ENCODE data around the gene ADAMTS13. TPM values are rescaled to one million over a fixed set of nuclear protein-coding genes. Genes with fewer than 3 reads are reported as not detected.
A peak's percentile ranks its signal among the peaks of the same experiment; 100 is the strongest.

ADAMTS13 gene
- total RNA-seq, 3 donors from 2014 or later (not counting 1 experiment from before 2014, with no cell fraction given): 2.3 to 3.0 (median 2.8) TPM

DNA sequence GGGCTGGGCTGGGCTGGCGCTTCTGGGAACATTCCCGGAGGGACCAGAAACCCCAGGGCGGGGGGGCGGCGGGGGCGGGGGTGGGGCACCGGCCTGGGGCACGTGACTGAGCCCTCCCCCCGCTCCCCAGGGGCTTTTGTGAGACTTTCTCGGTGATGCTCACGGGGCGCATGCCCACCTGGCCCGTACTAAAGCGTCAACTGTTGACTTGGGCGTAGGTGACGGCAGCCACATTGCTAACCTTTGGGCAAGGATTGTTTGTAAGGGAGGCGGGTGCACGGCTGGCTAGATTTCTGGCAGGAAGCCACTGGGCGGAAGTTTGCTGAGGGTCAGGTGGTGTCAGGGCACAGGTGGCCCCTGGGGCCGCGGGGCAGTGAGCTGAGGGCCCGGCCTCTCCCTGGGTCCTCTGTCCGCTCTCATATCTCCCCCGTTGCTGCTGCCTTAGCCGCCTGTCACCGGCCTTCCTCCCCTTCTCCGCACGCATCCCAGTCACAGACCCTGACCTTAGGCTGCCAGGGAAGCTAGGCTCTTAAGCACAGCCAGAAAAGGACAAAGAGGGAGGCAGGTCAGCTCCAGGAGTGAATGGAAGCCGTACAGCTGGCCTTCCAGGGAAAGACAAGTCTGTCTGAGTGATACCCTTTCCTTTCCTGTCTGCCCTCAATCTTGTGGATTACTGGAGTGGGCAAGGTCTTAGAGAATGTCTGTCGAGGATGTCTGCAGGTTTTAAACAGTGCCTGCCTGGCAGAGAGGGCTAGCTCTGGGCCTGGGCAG is 38.4 kb downstream of the ADAMTS13 start:
- Mint-ChIP-seq H3K4me3 (peak overlapping the region; percentile 78), H3K36me3 (no peaks in the 10 kb centered on the region), H3K9me3 (no peaks in the 10 kb centered on the region), H3K27ac (peak overlapping the region; percentile 92 to 97), H3K27me3 (ENCODE audit: low read depth in 2 of 2) (no peaks in the 10 kb centered on the region), H3K4me1 (peaks cover 0 to 14% of the 10 kb centered on the region in 2 donors)
- TF ChIP-seq, protein P1, sequence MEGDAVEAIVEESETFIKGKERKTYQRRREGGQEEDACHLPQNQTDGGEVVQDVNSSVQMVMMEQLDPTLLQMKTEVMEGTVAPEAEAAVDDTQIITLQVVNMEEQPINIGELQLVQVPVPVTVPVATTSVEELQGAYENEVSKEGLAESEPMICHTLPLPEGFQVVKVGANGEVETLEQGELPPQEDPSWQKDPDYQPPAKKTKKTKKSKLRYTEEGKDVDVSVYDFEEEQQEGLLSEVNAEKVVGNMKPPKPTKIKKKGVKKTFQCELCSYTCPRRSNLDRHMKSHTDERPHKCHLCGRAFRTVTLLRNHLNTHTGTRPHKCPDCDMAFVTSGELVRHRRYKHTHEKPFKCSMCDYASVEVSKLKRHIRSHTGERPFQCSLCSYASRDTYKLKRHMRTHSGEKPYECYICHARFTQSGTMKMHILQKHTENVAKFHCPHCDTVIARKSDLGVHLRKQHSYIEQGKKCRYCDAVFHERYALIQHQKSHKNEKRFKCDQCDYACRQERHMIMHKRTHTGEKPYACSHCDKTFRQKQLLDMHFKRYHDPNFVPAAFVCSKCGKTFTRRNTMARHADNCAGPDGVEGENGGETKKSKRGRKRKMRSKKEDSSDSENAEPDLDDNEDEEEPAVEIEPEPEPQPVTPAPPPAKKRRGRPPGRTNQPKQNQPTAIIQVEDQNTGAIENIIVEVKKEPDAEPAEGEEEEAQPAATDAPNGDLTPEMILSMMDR (IDR thresholded peaks at IDR 0.05): no peak
- WGBS (ENCODE audit: insufficient coverage): 26% methylated on average over 30 of the region's 30 CpGs
- ATAC-seq (peak; percentile 1 to 19 (median 11)), DNase-seq (peak in 1 of 2 donors; percentile 80)
- Histone ChIP-seq H3K27me3 (ENCODE audit: control insufficient read depth, insufficient read depth, low read length) (no peaks in the 10 kb centered on the region), H3K36me3 (ENCODE audit: control insufficient read depth, insufficient read depth, low read length) (no peaks in the 10 kb centered on the region), H3K9me3 (ENCODE audit: control insufficient read depth, insufficient read depth, low read length) (no peaks in the 10 kb centered on the region), H3K27ac (ENCODE audit: low read length) (peak overlapping the region; percentile 90), H3K4me1 (ENCODE audit: control insufficient read depth, insufficient read depth, low read length) (peaks cover 23% of the 10 kb centered on the region), H3K4me3 (ENCODE audit: low read length) (peak overlapping the region; percentile 81)
- intact Hi-C loops (cut with micrococcal nuclease): no loop called here

DNA sequence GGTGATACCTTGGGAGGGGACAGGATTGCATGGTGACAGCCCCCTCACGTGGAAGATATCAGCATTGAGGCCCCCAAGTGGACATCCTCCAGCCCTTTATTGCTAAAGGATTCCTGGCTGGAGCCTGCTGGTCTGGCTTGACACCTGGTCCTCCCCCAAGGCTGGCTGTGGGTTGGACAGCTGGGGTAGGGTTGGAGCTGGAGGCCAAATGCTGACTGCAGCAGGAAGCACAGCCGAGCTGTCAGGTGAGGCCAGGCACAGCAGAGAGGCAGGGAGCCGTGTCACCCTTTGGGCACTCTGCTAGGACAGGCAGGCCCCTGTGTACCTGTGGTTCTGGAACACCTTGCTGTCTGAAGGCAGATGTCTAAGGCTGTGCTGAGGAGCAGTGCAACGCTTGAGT is 39.8 kb downstream of the ADAMTS13 start:
- ATAC-seq (no peak), DNase-seq (no peak)
- 73% methylated on average over 4 of the region's 4 CpGs for WGBS (ENCODE audit: insufficient coverage)
- Mint-ChIP-seq H3K9me3 (no peaks in the 10 kb centered on the region), H3K27me3 (ENCODE audit: low read depth in 2 of 2) (no peaks in the 10 kb centered on the region), H3K36me3 (no peaks in the 10 kb centered on the region), H3K4me1 (peaks cover 0 to 14% of the 10 kb centered on the region in 2 donors), H3K4me3 (no peak overlapping the region), H3K27ac (no peak overlapping the region)
- TF ChIP-seq, protein P1 (IDR thresholded peaks at IDR 0.05): no peak
- Histone ChIP-seq H3K4me1 (ENCODE audit: control insufficient read depth, insufficient read depth, low read length) (peaks cover 23% of the 10 kb centered on the region), H3K4me3 (ENCODE audit: low read length) (no peak overlapping the region), H3K27me3 (ENCODE audit: control insufficient read depth, insufficient read depth, low read length) (no peaks in the 10 kb centered on the region), H3K36me3 (ENCODE audit: control insufficient read depth, insufficient read depth, low read length) (no peaks in the 10 kb centered on the region), H3K27ac (ENCODE audit: low read length) (no peak overlapping the region), H3K9me3 (ENCODE audit: control insufficient read depth, insufficient read depth, low read length) (no peaks in the 10 kb centered on the region)
- intact Hi-C loops (cut with micrococcal nuclease): no loop called here

DNA sequence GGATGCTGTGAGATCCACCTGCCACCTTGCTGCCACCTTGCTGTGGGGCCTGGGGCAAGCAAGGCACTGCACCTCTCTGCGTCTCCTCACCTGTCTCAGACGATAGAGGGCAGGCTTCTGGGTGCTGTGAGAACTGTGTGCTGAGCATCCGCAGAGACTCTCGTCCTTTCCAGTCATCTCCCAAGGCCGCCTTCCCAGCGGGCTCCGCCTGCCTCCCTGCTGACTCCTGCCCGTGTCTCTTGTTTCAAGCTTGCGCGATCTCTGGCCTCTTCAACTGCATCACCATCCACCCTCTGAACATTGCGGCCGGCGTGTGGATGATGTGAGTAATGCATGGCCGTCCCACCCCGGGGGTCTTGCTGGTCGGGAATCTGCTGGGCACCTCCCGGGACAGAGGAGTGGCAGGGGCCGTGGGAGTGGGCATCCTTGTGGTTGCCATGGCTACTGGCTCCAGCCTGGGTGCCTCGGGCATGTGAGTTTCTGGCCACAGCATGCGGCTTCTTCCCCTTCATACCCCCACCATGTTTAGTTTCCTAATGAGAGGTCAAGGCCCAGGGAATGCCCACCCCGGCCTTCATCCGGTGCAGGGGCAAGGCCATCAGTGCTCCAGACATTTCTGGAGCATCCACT is 41.2 kb downstream of the ADAMTS13 start:
- Histone ChIP-seq H3K36me3 (ENCODE audit: control insufficient read depth, insufficient read depth, low read length) (no peaks in the 10 kb centered on the region), H3K4me1 (ENCODE audit: control insufficient read depth, insufficient read depth, low read length) (peaks cover 23% of the 10 kb centered on the region), H3K4me3 (ENCODE audit: low read length) (no peak overlapping the region), H3K27me3 (ENCODE audit: control insufficient read depth, insufficient read depth, low read length) (no peaks in the 10 kb centered on the region), H3K27ac (ENCODE audit: low read length) (no peak overlapping the region), H3K9me3 (ENCODE audit: control insufficient read depth, insufficient read depth, low read length) (no peaks in the 10 kb centered on the region)
- 92% methylated on average over 22 of the region's 22 CpGs for WGBS (ENCODE audit: insufficient coverage)
- H3K27me3 Mint-ChIP-seq (ENCODE audit: low read depth in 2 of 2): no peaks in the 10 kb centered on the region
- ATAC-seq (no peak), DNase-seq (peak in 1 of 2 donors; percentile 42)
- no peak overlapping the region for H3K27ac Mint-ChIP-seq
- no peak overlapping the region for H3K4me3 Mint-ChIP-seq
- intact Hi-C loops (cut with micrococcal nuclease): no loop called here
- H3K4me1 Mint-ChIP-seq: peaks cover 0 to 14% of the 10 kb centered on the region in 2 donors
- TF ChIP-seq, protein P1 (IDR thresholded peaks at IDR 0.05): no peak
- no peaks in the 10 kb centered on the region for H3K9me3 Mint-ChIP-seq
- no peaks in the 10 kb centered on the region for H3K36me3 Mint-ChIP-seq

Measured in natural killer cell (primary cell).